Skeletal muscle cell (primary cell): ENCODE measurements around the gene B3GNT2.
"Not testable (repeated sequence)": the region's sequence is repeated elsewhere in the genome, so short reads cannot be mapped to it uniquely, and the experiment has no call there.

ENCODE experiments used
- DNase-seq: peaks from one replicate; pipeline ENCODE4 v3.0.0-alpha.2; 2010; ENCODE audit warnings: low read depth
- H3K4me3 ChIP-seq: 2 replicates; pipeline ENCODE4 v1.5.1; 2011; ENCODE audit warnings: low read depth, mild to moderate bottlenecking, control low read depth, low read length, moderate library complexity

Gene B3GNT2

GRCh38 chr2:62184512-62185230, 11.2 kb upstream of the B3GNT2 start:
- DNase-seq, result no peak
- H3K4me3 ChIP-seq, result no peak overlapping the region

- DNase-seq, result no peak
- no peak overlapping the region for H3K4me3 ChIP-seq
Observed at GRCh38 chr2:62185475-62186155, 10.3 kb upstream of the B3GNT2 start.

- DNase-seq, result no peak
- no peak overlapping the region for H3K4me3 ChIP-seq
Observed at GRCh38 chr2:62186156-62186905, 9.6 kb upstream of the B3GNT2 start.

GRCh38 chr2:62187246-62187645, 8.7 kb upstream of the B3GNT2 start:
- no peak overlapping the region for H3K4me3 ChIP-seq
- DNase-seq, result no peak

GRCh38 chr2:62188416-62188815, 7.5 kb upstream of the B3GNT2 start:
- no peak overlapping the region for H3K4me3 ChIP-seq
- no peak for DNase-seq

GRCh38 chr2:62189196-62189595, 6.7 kb upstream of the B3GNT2 start:
- H3K4me3 ChIP-seq, result no peak overlapping the region
- no peak for DNase-seq

GRCh38 chr2:62192811-62193210, 3.1 kb upstream of the B3GNT2 start:
- no peak for DNase-seq
- H3K4me3 ChIP-seq, result no peak overlapping the region

GRCh38 chr2:62194558-62195420, 1.1 kb upstream of the B3GNT2 start:
- peak overlapping the region; percentile 82 for H3K4me3 ChIP-seq
- no peak for DNase-seq

GRCh38 chr2:62196278-62196901, 475 bp downstream of the B3GNT2 start:
- DNase-seq, result no peak

GRCh38 chr2:62197011-62197924, 1.4 kb downstream of the B3GNT2 start:
- DNase-seq, result no peak
- H3K4me3 ChIP-seq, result peak overlapping the region; percentile 82

More at GRCh38 chr2:62196278-62196901, 475 bp downstream of the B3GNT2 start:
- peak overlapping the region; percentile 82 for H3K4me3 ChIP-seq

- no peak for DNase-seq
- H3K4me3 ChIP-seq, result peak overlapping the region; percentile 82
Observed at GRCh38 chr2:62197925-62198633, 2.2 kb downstream of the B3GNT2 start.

- DNase-seq, H3K4me3 ChIP-seq: not testable (repeated sequence)
Observed at GRCh38 chr2:62198854-62199253, 2.9 kb downstream of the B3GNT2 start.

GRCh38 chr2:62199392-62200125, 3.6 kb downstream of the B3GNT2 start:
- H3K4me3 ChIP-seq, result no peak overlapping the region
- DNase-seq, result peak; percentile 80

GRCh38 chr2:62200291-62200841, 4.5 kb downstream of the B3GNT2 start:
- DNase-seq, result no peak
- no peak overlapping the region for H3K4me3 ChIP-seq

GRCh38 chr2:62200868-62201267, 5.0 kb downstream of the B3GNT2 start:
- H3K4me3 ChIP-seq, result no peak overlapping the region
- DNase-seq, result no peak

- H3K4me3 ChIP-seq, result no peak overlapping the region
- DNase-seq, result no peak
Observed at GRCh38 chr2:62201307-62201706, 5.4 kb downstream of the B3GNT2 start.
